ENCODE data around the gene USP30.

USP30 gene

DNA sequence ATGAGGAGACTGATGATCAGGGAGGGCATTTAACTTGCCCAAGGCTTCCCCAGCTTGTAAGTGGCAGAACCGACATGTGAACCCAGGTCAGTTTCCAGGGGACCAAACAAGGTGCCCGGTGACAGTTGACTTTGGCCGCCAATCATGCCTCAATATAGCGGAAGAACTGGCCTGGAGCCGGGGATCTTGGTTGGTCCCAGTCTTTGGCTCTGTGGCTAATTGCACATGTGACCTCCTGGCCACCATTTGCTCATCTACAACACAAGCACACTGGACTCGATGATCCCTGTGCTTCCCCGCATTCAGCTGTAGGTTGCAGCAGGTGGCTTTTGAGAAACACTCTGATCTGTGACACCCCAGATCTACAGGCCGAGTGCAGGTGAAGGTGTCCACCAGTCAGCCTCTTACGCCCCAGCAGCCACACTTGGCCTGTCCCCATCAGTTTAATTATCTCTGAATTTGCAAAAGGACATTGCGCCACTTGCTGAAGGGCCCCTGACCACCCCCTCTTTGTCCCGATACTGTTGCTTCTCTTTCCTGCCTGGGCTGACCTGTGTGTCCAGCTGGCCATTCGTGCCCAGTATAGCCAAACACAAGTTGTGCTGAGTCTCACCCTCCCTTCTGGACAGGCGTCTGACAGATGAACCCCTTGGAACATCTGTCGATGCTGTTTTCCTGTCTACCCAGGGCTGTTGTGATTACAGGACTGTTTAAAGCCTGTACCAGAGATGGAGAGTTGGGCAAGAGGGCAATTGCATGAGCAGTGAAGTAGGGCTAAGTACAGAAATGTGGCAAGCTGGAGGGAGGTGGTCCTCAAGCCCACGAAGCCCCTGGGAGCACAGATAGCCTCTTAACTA, 78.1 kb downstream of the USP30 start:
- DNase-seq: no peak

DNA sequence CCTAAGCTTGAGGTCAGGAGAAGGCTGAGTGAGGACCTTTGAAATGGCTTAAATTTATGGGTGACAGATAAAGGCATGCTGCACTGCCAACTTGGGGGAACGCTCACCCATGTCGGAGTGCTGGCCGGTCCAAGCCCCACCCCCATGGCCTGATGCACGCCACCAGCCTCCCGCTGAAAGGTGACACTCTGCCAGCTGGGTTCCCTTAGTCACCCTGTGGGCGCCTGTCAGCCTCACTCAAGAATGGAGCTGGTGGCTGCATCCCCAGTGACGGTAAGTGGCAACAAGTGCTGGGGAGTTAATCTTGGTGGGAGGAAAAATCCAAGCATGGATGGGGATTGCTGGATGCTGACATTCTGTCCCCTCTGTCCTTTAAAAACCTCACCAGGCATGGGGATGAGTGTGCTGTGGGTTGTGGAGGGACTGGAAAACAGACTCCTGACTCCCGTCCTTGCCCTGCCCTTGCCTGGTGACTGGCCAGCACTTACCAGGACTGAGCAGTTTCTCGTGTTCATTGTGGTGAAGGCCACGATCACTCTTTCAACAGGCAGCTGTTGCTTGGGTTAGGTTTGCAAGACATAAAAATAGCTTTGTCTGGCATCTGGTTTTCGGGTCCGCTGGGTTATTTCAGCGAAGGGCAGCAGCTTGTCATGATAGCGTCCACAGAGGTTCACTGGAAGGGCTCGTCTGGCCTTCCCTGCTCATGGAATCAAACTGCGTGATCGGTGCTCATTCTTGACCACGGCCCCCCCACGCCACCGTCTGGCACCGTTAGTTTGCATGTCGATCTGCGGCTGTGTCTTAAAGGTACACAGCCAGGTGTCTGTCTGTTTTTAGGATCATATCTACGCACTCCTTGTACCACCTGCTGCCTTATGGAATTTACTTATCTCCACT, 79.0 kb downstream of the USP30 start:
- DNase-seq: no peak

DNA sequence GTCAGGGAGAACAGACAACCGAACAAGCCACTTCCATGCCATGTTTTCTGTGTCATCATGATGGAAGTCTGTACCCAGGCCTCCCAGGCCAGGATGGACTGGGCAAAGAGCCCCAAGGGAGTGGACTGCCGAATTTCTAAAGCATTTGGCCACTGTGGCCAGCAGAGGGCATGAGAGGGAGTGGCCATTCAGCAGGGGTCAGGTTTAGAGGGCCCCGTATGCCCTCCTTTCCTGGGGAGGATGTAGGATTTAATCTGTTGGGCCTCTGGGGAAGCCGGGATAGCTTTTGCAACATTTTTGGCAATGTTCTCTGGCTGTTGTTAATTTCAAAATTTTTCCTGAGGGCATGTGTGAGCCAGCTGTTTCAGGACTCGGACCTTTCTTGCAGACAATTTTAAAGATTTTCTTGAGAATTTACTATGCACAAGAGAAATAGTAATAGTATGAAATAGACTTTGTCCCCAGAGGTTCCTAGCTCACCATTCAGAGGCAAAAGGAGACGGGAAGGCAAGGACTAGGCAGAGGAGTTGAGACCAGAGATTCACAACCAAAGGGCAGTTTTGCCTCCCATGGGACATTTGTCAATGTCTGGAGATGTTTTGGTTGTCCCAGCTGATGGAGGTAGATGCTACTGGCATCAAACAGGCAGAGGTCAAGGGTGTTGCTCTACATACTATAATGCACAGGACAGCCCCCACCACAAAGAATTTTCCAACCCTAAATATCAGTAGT, 82.0 kb downstream of the USP30 start:
- DNase-seq: no peak

GRCh38 chr12:109137055-109137454, 84.7 kb downstream of the USP30 start:
- DNase-seq: no peak
